Measurements from ENCODE around the gene CUEDC2. TPM values are rescaled to one million over a fixed set of nuclear protein-coding genes. Genes with fewer than 3 reads are reported as not detected.

The CUEDC2 gene
- total RNA-seq, 1 experiment from 2014 or later, result 40.2 TPM

DNA sequence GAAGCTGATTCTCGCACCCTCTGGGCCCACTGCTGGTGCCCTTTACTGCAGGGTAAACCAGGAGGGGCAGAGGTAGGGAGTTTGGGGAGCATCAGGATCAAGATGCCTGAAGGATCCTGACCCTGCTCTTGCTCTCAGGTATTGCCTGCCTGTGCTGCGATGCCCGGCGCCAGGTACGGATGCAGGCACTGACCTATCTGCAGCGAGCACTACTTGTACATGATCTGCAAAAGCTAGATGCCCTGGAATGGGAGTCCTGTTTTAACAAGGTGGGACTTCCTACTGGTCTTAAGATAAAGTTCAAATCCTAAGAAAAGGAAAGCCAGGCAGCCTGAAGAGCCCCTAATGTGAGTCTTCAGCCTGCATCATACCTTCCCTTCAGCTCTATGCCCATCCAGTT is 53.0 kb downstream of the CUEDC2 start:
- H3K4me3 Mint-ChIP-seq, result no peak overlapping the region
- no peak for ATAC-seq
- DNase-seq (ENCODE audit: low spot score), result no peak
- no peaks in the 10 kb centered on the region for H3K4me1 Mint-ChIP-seq
- no peaks in the 10 kb centered on the region for H3K9me3 Mint-ChIP-seq
- no peak overlapping the region for H3K27ac Mint-ChIP-seq
- ChIA-PET CTCF (interaction anchor here (0.5 to 2.6 kb wide), 4 partner anchors 20 to 149 kb away, joined by 3 to 13 read pairs (median 6); no protein-coding TSS in a partner anchor), POLR2A (no interaction called here)
- TF ChIP-seq, protein P1, sequence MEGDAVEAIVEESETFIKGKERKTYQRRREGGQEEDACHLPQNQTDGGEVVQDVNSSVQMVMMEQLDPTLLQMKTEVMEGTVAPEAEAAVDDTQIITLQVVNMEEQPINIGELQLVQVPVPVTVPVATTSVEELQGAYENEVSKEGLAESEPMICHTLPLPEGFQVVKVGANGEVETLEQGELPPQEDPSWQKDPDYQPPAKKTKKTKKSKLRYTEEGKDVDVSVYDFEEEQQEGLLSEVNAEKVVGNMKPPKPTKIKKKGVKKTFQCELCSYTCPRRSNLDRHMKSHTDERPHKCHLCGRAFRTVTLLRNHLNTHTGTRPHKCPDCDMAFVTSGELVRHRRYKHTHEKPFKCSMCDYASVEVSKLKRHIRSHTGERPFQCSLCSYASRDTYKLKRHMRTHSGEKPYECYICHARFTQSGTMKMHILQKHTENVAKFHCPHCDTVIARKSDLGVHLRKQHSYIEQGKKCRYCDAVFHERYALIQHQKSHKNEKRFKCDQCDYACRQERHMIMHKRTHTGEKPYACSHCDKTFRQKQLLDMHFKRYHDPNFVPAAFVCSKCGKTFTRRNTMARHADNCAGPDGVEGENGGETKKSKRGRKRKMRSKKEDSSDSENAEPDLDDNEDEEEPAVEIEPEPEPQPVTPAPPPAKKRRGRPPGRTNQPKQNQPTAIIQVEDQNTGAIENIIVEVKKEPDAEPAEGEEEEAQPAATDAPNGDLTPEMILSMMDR (IDR thresholded peaks at IDR 0.05), result no peak
- TF ChIP-seq KAT7 (CRISPR knock-in tag; IDR thresholded peaks at IDR 0.05; ENCODE audit: borderline replicate concordance) (no peak), CREB1 (CRISPR knock-in tag; IDR thresholded peaks at IDR 0.05) (no peak), MYBL2 (CRISPR knock-in tag; IDR thresholded peaks at IDR 0.05) (no peak)
- TF ChIP-seq, protein P2, sequence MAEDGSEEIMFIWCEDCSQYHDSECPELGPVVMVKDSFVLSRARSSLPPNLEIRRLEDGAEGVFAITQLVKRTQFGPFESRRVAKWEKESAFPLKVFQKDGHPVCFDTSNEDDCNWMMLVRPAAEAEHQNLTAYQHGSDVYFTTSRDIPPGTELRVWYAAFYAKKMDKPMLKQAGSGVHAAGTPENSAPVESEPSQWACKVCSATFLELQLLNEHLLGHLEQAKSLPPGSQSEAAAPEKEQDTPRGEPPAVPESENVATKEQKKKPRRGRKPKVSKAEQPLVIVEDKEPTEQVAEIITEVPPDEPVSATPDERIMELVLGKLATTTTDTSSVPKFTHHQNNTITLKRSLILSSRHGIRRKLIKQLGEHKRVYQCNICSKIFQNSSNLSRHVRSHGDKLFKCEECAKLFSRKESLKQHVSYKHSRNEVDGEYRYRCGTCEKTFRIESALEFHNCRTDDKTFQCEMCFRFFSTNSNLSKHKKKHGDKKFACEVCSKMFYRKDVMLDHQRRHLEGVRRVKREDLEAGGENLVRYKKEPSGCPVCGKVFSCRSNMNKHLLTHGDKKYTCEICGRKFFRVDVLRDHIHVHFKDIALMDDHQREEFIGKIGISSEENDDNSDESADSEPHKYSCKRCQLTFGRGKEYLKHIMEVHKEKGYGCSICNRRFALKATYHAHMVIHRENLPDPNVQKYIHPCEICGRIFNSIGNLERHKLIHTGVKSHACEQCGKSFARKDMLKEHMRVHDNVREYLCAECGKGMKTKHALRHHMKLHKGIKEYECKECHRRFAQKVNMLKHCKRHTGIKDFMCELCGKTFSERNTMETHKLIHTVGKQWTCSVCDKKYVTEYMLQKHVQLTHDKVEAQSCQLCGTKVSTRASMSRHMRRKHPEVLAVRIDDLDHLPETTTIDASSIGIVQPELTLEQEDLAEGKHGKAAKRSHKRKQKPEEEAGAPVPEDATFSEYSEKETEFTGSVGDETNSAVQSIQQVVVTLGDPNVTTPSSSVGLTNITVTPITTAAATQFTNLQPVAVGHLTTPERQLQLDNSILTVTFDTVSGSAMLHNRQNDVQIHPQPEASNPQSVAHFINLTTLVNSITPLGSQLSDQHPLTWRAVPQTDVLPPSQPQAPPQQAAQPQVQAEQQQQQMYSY (CRISPR knock-in tag; IDR thresholded peaks at IDR 0.05), result no peak
- TF ChIP-seq, protein P3, sequence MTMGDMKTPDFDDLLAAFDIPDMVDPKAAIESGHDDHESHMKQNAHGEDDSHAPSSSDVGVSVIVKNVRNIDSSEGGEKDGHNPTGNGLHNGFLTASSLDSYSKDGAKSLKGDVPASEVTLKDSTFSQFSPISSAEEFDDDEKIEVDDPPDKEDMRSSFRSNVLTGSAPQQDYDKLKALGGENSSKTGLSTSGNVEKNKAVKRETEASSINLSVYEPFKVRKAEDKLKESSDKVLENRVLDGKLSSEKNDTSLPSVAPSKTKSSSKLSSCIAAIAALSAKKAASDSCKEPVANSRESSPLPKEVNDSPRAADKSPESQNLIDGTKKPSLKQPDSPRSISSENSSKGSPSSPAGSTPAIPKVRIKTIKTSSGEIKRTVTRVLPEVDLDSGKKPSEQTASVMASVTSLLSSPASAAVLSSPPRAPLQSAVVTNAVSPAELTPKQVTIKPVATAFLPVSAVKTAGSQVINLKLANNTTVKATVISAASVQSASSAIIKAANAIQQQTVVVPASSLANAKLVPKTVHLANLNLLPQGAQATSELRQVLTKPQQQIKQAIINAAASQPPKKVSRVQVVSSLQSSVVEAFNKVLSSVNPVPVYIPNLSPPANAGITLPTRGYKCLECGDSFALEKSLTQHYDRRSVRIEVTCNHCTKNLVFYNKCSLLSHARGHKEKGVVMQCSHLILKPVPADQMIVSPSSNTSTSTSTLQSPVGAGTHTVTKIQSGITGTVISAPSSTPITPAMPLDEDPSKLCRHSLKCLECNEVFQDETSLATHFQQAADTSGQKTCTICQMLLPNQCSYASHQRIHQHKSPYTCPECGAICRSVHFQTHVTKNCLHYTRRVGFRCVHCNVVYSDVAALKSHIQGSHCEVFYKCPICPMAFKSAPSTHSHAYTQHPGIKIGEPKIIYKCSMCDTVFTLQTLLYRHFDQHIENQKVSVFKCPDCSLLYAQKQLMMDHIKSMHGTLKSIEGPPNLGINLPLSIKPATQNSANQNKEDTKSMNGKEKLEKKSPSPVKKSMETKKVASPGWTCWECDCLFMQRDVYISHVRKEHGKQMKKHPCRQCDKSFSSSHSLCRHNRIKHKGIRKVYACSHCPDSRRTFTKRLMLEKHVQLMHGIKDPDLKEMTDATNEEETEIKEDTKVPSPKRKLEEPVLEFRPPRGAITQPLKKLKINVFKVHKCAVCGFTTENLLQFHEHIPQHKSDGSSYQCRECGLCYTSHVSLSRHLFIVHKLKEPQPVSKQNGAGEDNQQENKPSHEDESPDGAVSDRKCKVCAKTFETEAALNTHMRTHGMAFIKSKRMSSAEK (CRISPR knock-in tag; IDR thresholded peaks at IDR 0.05; ENCODE audit: borderline replicate concordance), result no peak
- peaks cover 7% of the 10 kb centered on the region; the same call in 1 of the 2 replicates for H3K36me3 Mint-ChIP-seq
- H3K27me3 Mint-ChIP-seq (ENCODE audit: low read depth), result no peaks in the 10 kb centered on the region

DNA sequence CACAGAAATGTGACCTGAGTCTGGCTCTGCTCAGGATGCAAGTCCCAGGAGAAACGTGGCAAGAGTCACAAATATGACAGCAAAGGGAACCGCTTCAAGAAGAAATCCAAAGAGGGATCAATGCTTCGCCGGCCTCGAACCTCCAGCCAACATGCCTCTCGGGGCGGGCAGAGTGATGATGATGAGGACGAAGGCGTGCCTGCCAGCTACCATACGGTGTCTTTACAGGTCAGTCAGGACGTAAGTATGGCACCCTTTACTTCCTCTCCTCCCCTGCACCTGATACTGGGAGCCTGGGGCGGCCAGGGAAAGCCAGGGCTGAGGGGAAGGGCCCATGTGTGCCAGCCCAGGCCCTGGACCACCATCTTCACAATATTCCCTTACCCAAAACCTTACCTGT is 55.5 kb downstream of the CUEDC2 start:
- Mint-ChIP-seq H3K27me3 (ENCODE audit: low read depth) (no peaks in the 10 kb centered on the region), H3K4me1 (no peaks in the 10 kb centered on the region), H3K36me3 (peaks cover 21% of the 10 kb centered on the region), H3K27ac (no peak overlapping the region), H3K4me3 (no peak overlapping the region), H3K9me3 (no peaks in the 10 kb centered on the region)
- DNase-seq (ENCODE audit: low spot score) (no peak), ATAC-seq (no peak)
- CTCF ChIA-PET, result interaction anchor here (3.0 to 5.1 kb wide), 2 partner anchors 22 to 146 kb away, joined by 15 to 39 read pairs; no protein-coding TSS in a partner anchor
- POLR2A ChIA-PET, result interaction anchor here (0.6 kb wide), 1 partner anchor 861 kb away, joined by 5 read pairs; no protein-coding TSS in a partner anchor
- TF ChIP-seq JAZF1 (CRISPR knock-in tag; IDR thresholded peaks at IDR 0.05), result no peak

DNA sequence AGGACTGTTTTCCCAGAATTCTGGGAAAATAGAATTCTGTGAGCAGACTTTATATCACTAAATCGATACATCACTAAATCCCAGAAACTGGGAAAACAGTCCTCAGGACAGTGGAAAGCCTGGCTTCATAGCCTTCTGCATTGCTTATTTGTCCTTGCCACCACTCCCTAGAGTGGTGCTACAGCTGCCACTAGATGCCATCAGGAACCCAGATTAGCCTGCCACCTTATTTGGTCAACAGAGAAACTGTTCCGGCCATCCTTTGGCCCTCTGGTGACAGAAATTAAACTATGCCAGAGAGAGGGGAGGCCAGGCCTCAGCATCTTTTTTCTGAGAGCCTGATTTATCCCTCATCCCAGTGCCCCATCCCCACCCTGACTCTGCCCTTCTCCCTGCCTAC is 56.5 kb downstream of the CUEDC2 start:
- ChIA-PET CTCF (interaction anchor here (1.0 to 5.1 kb wide), 11 partner anchors 9 to 207 kb away, joined by 3 to 39 read pairs (median 9); no protein-coding TSS in a partner anchor), POLR2A (no interaction called here)
- ATAC-seq (no peak), DNase-seq (ENCODE audit: low spot score) (no peak)
- H3K36me3 Mint-ChIP-seq, result peaks cover 32% of the 10 kb centered on the region
- no peaks in the 10 kb centered on the region for H3K4me1 Mint-ChIP-seq
- H3K27me3 Mint-ChIP-seq (ENCODE audit: low read depth), result no peaks in the 10 kb centered on the region
- no peak overlapping the region for H3K4me3 Mint-ChIP-seq
- peaks cover 5% of the 10 kb centered on the region for H3K9me3 Mint-ChIP-seq
- no peak overlapping the region for H3K27ac Mint-ChIP-seq
- TF ChIP-seq, protein P4, sequence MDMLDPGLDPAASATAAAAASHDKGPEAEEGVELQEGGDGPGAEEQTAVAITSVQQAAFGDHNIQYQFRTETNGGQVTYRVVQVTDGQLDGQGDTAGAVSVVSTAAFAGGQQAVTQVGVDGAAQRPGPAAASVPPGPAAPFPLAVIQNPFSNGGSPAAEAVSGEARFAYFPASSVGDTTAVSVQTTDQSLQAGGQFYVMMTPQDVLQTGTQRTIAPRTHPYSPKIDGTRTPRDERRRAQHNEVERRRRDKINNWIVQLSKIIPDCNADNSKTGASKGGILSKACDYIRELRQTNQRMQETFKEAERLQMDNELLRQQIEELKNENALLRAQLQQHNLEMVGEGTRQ (CRISPR knock-in tag; IDR thresholded peaks at IDR 0.05), result no peak
- TF ChIP-seq ZNF396 (CRISPR knock-in tag; IDR thresholded peaks at IDR 0.05; ENCODE audit: borderline replicate concordance), result no peak
- TF ChIP-seq, protein P2 (CRISPR knock-in tag; IDR thresholded peaks at IDR 0.05), result no peak
- no peak for TF ChIP-seq HMGA2 (CRISPR knock-in tag; IDR thresholded peaks at IDR 0.05)
- TF ChIP-seq ZBTB21 (CRISPR knock-in tag; IDR thresholded peaks at IDR 0.05; ENCODE audit: borderline replicate concordance), result no peak
- TF ChIP-seq NR3C1 (CRISPR knock-in tag; conservative IDR thresholded peaks at IDR 0.05; ENCODE audit: low read depth), result no peak
- no peak for TF ChIP-seq JUN (CRISPR knock-in tag; IDR thresholded peaks at IDR 0.05)
- TF ChIP-seq ATF1 (CRISPR knock-in tag; IDR thresholded peaks at IDR 0.05), result no peak
- TF ChIP-seq OVOL2 (CRISPR knock-in tag; IDR thresholded peaks at IDR 0.05; ENCODE audit: borderline replicate concordance), result no peak

Data from WTC11 (cell line).